Gastroesophageal sphincter (tissue), 4 donors: ENCODE results near the gene B4GALNT3. TPM values are rescaled to one million over a fixed set of nuclear protein-coding genes. Genes with fewer than 3 reads are reported as not detected.
A peak's percentile ranks its signal among the peaks of the same experiment; 100 is the strongest.

ENCODE experiments used
- ATAC-seq: fragments of 150-250 bp; one replicate; pipeline ENCODE4 v1.9.1; 2016; ENCODE audit warnings: mild to moderate bottlenecking, moderate library complexity
- H3K27ac ChIP-seq, 4 donors: fragments of 200-600 bp; sonication (generic) in 3 of 4; 1 replicate in 3 of 4; 2 replicates in 1 of 4; pipeline ENCODE4 v1.5.1; 2016 to 2019
- H3K27me3 ChIP-seq: fragments of 200-600 bp; sonication (generic); one replicate; pipeline ENCODE4 v1.5.1; 2019
- H3K36me3 ChIP-seq, 2 donors: fragments of 200-600 bp; sonication (generic); one replicate each; pipeline ENCODE4 v1.5.1; 2019; ENCODE audit warnings: control low read depth in 1 of 2
- H3K4me1 ChIP-seq, 3 donors: fragments of 200-600 bp; sonication (generic); 1 replicate in 2 of 3; 2 replicates in 1 of 3; pipeline ENCODE4 v1.5.1; 2016 to 2019; ENCODE audit warnings: control low read depth in 2 of 3
- H3K4me3 ChIP-seq, 2 donors: fragments of 200-600 bp; sonication (generic); one replicate each; pipeline ENCODE4 v1.5.1; 2019; ENCODE audit warnings: mild to moderate bottlenecking in 1 of 2, moderate library complexity in 1 of 2
- H3K9me3 ChIP-seq, 3 donors: fragments of 200-600 bp; sonication (generic); one replicate each; pipeline ENCODE4 v1.5.1; 2017 to 2019; ENCODE audit warnings: control low read depth in 2 of 3
- CTCF ChIP-seq, 4 experiments: fragments of 200-600 bp in 2 of 4; fragments of 450-650 bp in 2 of 4; sonication (generic) in 1 of 4; IDR thresholded peaks; one replicate each; pipeline ENCODE4 v1.5.1; 2017 to 2019; ENCODE audit warnings: antibody characterized with exemption in 4 of 4, mild to moderate bottlenecking in 2 of 4, moderate library complexity in 2 of 4
- EP300 ChIP-seq: sonication (generic); formaldehyde crosslinking; IDR thresholded peaks from one replicate; pipeline ENCODE4 v1.6.1; 2017; ENCODE audit warnings: antibody characterized with exemption, mild to moderate bottlenecking
- POLR2A ChIP-seq, 2 donors: fragments of 450-650 bp; IDR thresholded peaks; one replicate each; pipeline ENCODE4 v1.6.1; 2017; ENCODE audit warnings: antibody characterized with exemption in 2 of 2, mild to moderate bottlenecking in 2 of 2, moderate library complexity in 1 of 2
- POLR2AphosphoS5 ChIP-seq: sonication (generic); formaldehyde crosslinking; IDR thresholded peaks from one replicate; pipeline ENCODE4 v1.6.1; 2017; ENCODE audit warnings: antibody characterized with exemption
- WGBS, 2 donors: methylation state at CpG; one replicate each; pipeline ENCODE4 v1.1.5; 2018; ENCODE audit warnings: low coverage in 1 of 2; 5-methylcytosine and 5-hydroxymethylcytosine counted together
- total RNA-seq, 4 donors: library from RNA; depleted of rRNA; stranded (reverse); fragments of >200 nt; gene quantifications; one replicate each; pipeline ENCODE4 v1.1.0, GENCODE V29; 2016

Gene B4GALNT3
- total RNA-seq, 4 donors from 2014 or later, result 0.54 to 1.6 (median 1.4) TPM; not detected in 1

- H3K9me3 ChIP-seq, result no peaks in the 10 kb centered on the region
- H3K27me3 ChIP-seq, result no peaks in the 10 kb centered on the region
- 12% methylated on average over 9 of the region's 22 CpGs; no CpG with 5 or more reads in 1 of the 2 donors for WGBS, 2 donors
- H3K27ac ChIP-seq, result peak overlapping the region; percentile 79 to 94 (median 89)
- H3K36me3 ChIP-seq, result no peaks in the 10 kb centered on the region
- TF ChIP-seq POLR2A (IDR thresholded peaks at IDR 0.05) (peak; percentile 18 to 51), EP300 (no peak), POLR2AphosphoS5 (peak; percentile 66), CTCF (IDR thresholded peaks at IDR 0.05) (no peak)
- peak overlapping the region; percentile 41 to 74 for H3K4me3 ChIP-seq
- peak; percentile 90 for ATAC-seq
- H3K4me1 ChIP-seq, result peaks cover 0 to 45% (median 6%) of the 10 kb centered on the region in 3 donors
These were observed 110.7 kb downstream of the B4GALNT3 start for GRCh38 chr12:570435-570920.

- no peaks in the 10 kb centered on the region for H3K36me3 ChIP-seq
- WGBS, 2 donors, result 8 to 21% methylated on average over 4 to 6 of the region's 22 CpGs
- H3K27ac ChIP-seq, result peak overlapping the region; percentile 79 to 94 (median 89)
- H3K27me3 ChIP-seq, result no peaks in the 10 kb centered on the region
- TF ChIP-seq EP300, result no peak
- peak; percentile 78 for TF ChIP-seq POLR2AphosphoS5
- H3K4me3 ChIP-seq, result peak overlapping the region; percentile 41 to 74
- ATAC-seq, result peak; percentile 59
- H3K9me3 ChIP-seq, result no peaks in the 10 kb centered on the region
- H3K4me1 ChIP-seq, result peaks cover 0 to 52% (median 11%) of the 10 kb centered on the region in 3 donors
These were observed 111.4 kb downstream of the B4GALNT3 start for GRCh38 chr12:570921-571794.

GRCh38 chr12:571795-572531 is 112.2 kb downstream of the B4GALNT3 start:
- no peak for TF ChIP-seq POLR2A (IDR thresholded peaks at IDR 0.05)
- no peak for TF ChIP-seq EP300
- TF ChIP-seq POLR2AphosphoS5, result no peak
- no peak for TF ChIP-seq CTCF (IDR thresholded peaks at IDR 0.05)
- WGBS, 2 donors, result 61 to 68% methylated on average over 5 to 8 of the region's 19 CpGs
- no peak for ATAC-seq

GRCh38 chr12:572532-572899 is 112.8 kb downstream of the B4GALNT3 start:
- WGBS, 2 donors, result 78 to 83% methylated on average over 2 to 3 of the region's 3 CpGs
- no peaks in the 10 kb centered on the region for H3K9me3 ChIP-seq
- peak overlapping the region in 3 of 4 donors; percentile 86 to 94 (median 92) for H3K27ac ChIP-seq
- TF ChIP-seq CTCF (IDR thresholded peaks at IDR 0.05) (no peak), EP300 (no peak), POLR2A (IDR thresholded peaks at IDR 0.05) (no peak), POLR2AphosphoS5 (no peak)
- no peaks in the 10 kb centered on the region for H3K36me3 ChIP-seq
- H3K27me3 ChIP-seq, result no peaks in the 10 kb centered on the region
- H3K4me1 ChIP-seq, result peaks cover 0 to 61% (median 15%) of the 10 kb centered on the region in 3 donors
- H3K4me3 ChIP-seq, result no peak overlapping the region
- ATAC-seq, result no peak

More at GRCh38 chr12:571795-572531, 112.2 kb downstream of the B4GALNT3 start:
- Histone ChIP-seq H3K4me3 (peak overlapping the region in 1 of 2 donors; percentile 74), H3K36me3 (no peaks in the 10 kb centered on the region), H3K4me1 (peaks cover 0 to 60% (median 15%) of the 10 kb centered on the region in 3 donors), H3K27ac (peak overlapping the region; percentile 19 to 94 (median 89)), H3K27me3 (no peaks in the 10 kb centered on the region), H3K9me3 (no peaks in the 10 kb centered on the region)

GRCh38 chr12:573232-573631 is 113.5 kb downstream of the B4GALNT3 start:
- TF ChIP-seq EP300, result no peak
- TF ChIP-seq POLR2AphosphoS5, result no peak
- no peak for TF ChIP-seq CTCF (IDR thresholded peaks at IDR 0.05)
- TF ChIP-seq POLR2A (IDR thresholded peaks at IDR 0.05), result no peak
- no peak for ATAC-seq
- Histone ChIP-seq H3K9me3 (no peaks in the 10 kb centered on the region), H3K27me3 (no peaks in the 10 kb centered on the region), H3K4me1 (peaks cover 0 to 62% (median 15%) of the 10 kb centered on the region in 3 donors), H3K27ac (no peak overlapping the region), H3K36me3 (no peaks in the 10 kb centered on the region), H3K4me3 (no peak overlapping the region)
- 78% methylated on average over 3 of the region's 5 CpGs; no CpG with 5 or more reads in 1 of the 2 donors for WGBS, 2 donors
